PC-3 (cell line): ENCODE results near the gene MIEF1. TPM values are rescaled to one million over a fixed set of nuclear protein-coding genes. Genes with fewer than 3 reads are reported as not detected.
"Not testable (repeated sequence)": the region's sequence is repeated elsewhere in the genome, so short reads cannot be mapped to it uniquely, and the experiment has no call there.

Experiments
- ATAC-seq: fragments of 200-7000 bp; cut with Tn5 transposase; 2 replicates; pipeline ENCODE4 v1.9.1; 2020; ENCODE audit warnings: mild to moderate bottlenecking, moderate library complexity
- BruUV-seq: library from RNA; stranded (reverse); fragments of 400-500 nt; replicated peaks from 2 replicates; lab custom pipeline; 2021; lab: Mats Ljungman, UMichigan
- CTCF ChIA-PET: fragments of 300-600 bp; sonication (Branson Sonifier 250); formaldehyde crosslinking; loops from one replicate; lab custom pipeline; 2022; ENCODE audit warnings: antibody characterized with exemption; lab: Charles Lee
- POLR2A ChIA-PET: fragments of 300-600 bp; sonication (Branson Sonifier 250); formaldehyde crosslinking; loops from one replicate; lab custom pipeline; 2022; ENCODE audit warnings: antibody characterized with exemption; ENCODE audit not compliant: unreplicated experiment; lab: Charles Lee
- DNase-seq: peaks from one replicate; pipeline ENCODE4 v3.0.0-alpha.2; 2015
- H2AFZ ChIP-seq: fragments of 300-600 bp; sonication (generic); 2 replicates; pipeline ENCODE4 v1.6.0; 2016; ENCODE audit warnings: antibody characterized with exemption, low read length
- H3F3A ChIP-seq: fragments of 300-600 bp; sonication (generic); one replicate; pipeline ENCODE4 v1.6.0; 2017; ENCODE audit warnings: antibody characterized with exemption, low read length, control low read depth, mild to moderate bottlenecking; ENCODE audit not compliant: unreplicated experiment
- H3K27ac ChIP-seq: fragments of 300-600 bp; sonication (generic); 2 replicates; pipeline ENCODE4 v1.5.1; 2016; ENCODE audit warnings: mild to moderate bottlenecking, low read length
- H3K27me3 ChIP-seq: fragments of 300-600 bp; sonication (generic); 2 replicates; pipeline ENCODE4 v1.6.1; 2016; ENCODE audit warnings: low read length, mixed read lengths
- H3K36me3 ChIP-seq: fragments of 300-600 bp; sonication (generic); 2 replicates; pipeline ENCODE4 v1.6.1; 2016; ENCODE audit warnings: low read depth, mixed run types, low read length, mixed read lengths
- H3K4me1 ChIP-seq: fragments of 300-600 bp; sonication (generic); 2 replicates; pipeline ENCODE4 v1.5.1; 2016; ENCODE audit warnings: low read length; ENCODE audit not compliant: insufficient read depth
- H3K4me2 ChIP-seq: fragments of 300-600 bp; sonication (generic); 2 replicates; pipeline ENCODE4 v1.6.0; 2016; ENCODE audit warnings: low read length
- H3K4me3 ChIP-seq: fragments of 300-600 bp; sonication (generic); 2 replicates; pipeline ENCODE4 v1.5.1; 2016; ENCODE audit warnings: mild to moderate bottlenecking, low read length, mixed read lengths
- H3K79me2 ChIP-seq: fragments of 300-600 bp; sonication (generic); 2 replicates; pipeline ENCODE4 v1.6.1; 2017; ENCODE audit warnings: low read length, mixed read lengths
- H3K9ac ChIP-seq: fragments of 300-600 bp; sonication (generic); 2 replicates; pipeline ENCODE4 v1.6.0; 2016; ENCODE audit warnings: mild to moderate bottlenecking, low read length
- H3K9me2 ChIP-seq: fragments of 300-600 bp; sonication (generic); replicated peaks from 2 replicates; pipeline ENCODE4 v1.6.1; 2016; ENCODE audit warnings: mixed run types, low read length, mixed read lengths
- H3K9me3 ChIP-seq: fragments of 300-600 bp; sonication (generic); 2 replicates; pipeline ENCODE4 v1.6.1; 2016; ENCODE audit warnings: low read length, mixed read lengths
- H4K20me1 ChIP-seq: fragments of 300-600 bp; sonication (generic); 2 replicates; pipeline ENCODE4 v1.6.1; 2016; ENCODE audit warnings: low read length, mixed read lengths
- CTCF ChIP-seq: fragments of 300-600 bp; sonication (generic); conservative IDR thresholded peaks from 2 replicates; pipeline ENCODE4 v1.5.1; 2017; ENCODE audit warnings: antibody characterized with exemption, low read depth, mild to moderate bottlenecking, low read length
- EZH2 ChIP-seq: fragments of 300-600 bp; sonication (generic); IDR thresholded peaks from one replicate; pipeline ENCODE4 v1.6.1; 2017; ENCODE audit warnings: antibody characterized with exemption, mild to moderate bottlenecking, low read length; ENCODE audit not compliant: unreplicated experiment
- EZH2phosphoT487 ChIP-seq: fragments of 300-600 bp; sonication (generic); IDR thresholded peaks from 2 replicates; pipeline ENCODE4 v1.6.1; 2018; ENCODE audit warnings: mild to moderate bottlenecking, antibody characterized with exemption, low read length, borderline replicate concordance
- intact Hi-C: fragments of 100-400 bp; cut with micrococcal nuclease; formaldehyde crosslinking; loops from 2 replicates; pipeline ENCODE4 v1.9.0; 2023
- total RNA-seq: library from RNA; depleted of rRNA; stranded (reverse); fragments of >200 nt; gene quantifications from 2 replicates; pipeline ENCODE4 v1.2.3, GENCODE V29; 2014

MIEF1 gene
- total RNA-seq, 1 experiment from 2014 or later, result 23.2 TPM

GRCh38 chr22:39504071-39504470 is 2.0 kb downstream of the MIEF1 start:
- Histone ChIP-seq H3K4me2 (0 out of 2 replicates have a peak overlapping the region, but pooled peaks have one; percentile 78), H3K4me3 (no peak overlapping the region), H3K9me2 (no peaks in the 10 kb centered on the region), H3K9me3 (no peaks in the 10 kb centered on the region), H3F3A (no peaks in the 10 kb centered on the region), H4K20me1 (no peaks in the 10 kb centered on the region), H3K36me3 (peaks cover 34% of the 10 kb centered on the region; the same call in 1 of the 2 replicates), H3K9ac (no peak overlapping the region), H2AFZ (no peak overlapping the region), H3K27me3 (no peaks in the 10 kb centered on the region), H3K4me1 (peaks cover 17% of the 10 kb centered on the region), H3K79me2 (peaks cover 61% of the 10 kb centered on the region), H3K27ac (no peak overlapping the region)
- no TSS peak for BruUV-seq
- ChIA-PET POLR2A (no interaction called here), CTCF (no interaction called here)
- TF ChIP-seq CTCF (no peak), EZH2phosphoT487 (no peak), EZH2 (no peak)
- intact Hi-C loops, result no loop called here
- ATAC-seq (no peak), DNase-seq (no peak)

GRCh38 chr22:39507021-39507420 is 4.9 kb downstream of the MIEF1 start:
- intact Hi-C loops, H3K4me3 ChIP-seq, H3K4me1 ChIP-seq, H2AFZ ChIP-seq, H3K9me2 ChIP-seq, H3K9ac ChIP-seq, H3F3A ChIP-seq, POLR2A ChIA-PET, H3K27ac ChIP-seq, ATAC-seq, H3K27me3 ChIP-seq, H3K9me3 ChIP-seq, CTCF ChIA-PET, H3K4me2 ChIP-seq, BruUV-seq, DNase-seq, H4K20me1 ChIP-seq: not testable (repeated sequence)
- Histone ChIP-seq H3K79me2 (peaks cover 80% of the 10 kb centered on the region), H3K36me3 (peaks cover 40% of the 10 kb centered on the region)

- BruUV-seq, result no TSS peak
- peaks cover 67% of the 10 kb centered on the region for H3K79me2 ChIP-seq
- H3K9me2 ChIP-seq, result no peaks in the 10 kb centered on the region
- no peak for ATAC-seq
- POLR2A ChIA-PET, result no interaction called here
- H3K9me3 ChIP-seq, result no peaks in the 10 kb centered on the region
- no peak for TF ChIP-seq EZH2
- TF ChIP-seq CTCF, result no peak
- TF ChIP-seq EZH2phosphoT487, result no peak
- H3K4me3 ChIP-seq, result no peak overlapping the region
- no peak overlapping the region for H2AFZ ChIP-seq
- no peaks in the 10 kb centered on the region for H4K20me1 ChIP-seq
- no peak overlapping the region for H3K27ac ChIP-seq
- no peak overlapping the region for H3K4me2 ChIP-seq
- no peak for DNase-seq
- peaks cover 5% of the 10 kb centered on the region for H3K4me1 ChIP-seq
- no peaks in the 10 kb centered on the region for H3F3A ChIP-seq
- intact Hi-C loops, result no loop called here
- no peaks in the 10 kb centered on the region for H3K27me3 ChIP-seq
- no peak overlapping the region for H3K9ac ChIP-seq
- H3K36me3 ChIP-seq, result peaks cover 44% of the 10 kb centered on the region
- CTCF ChIA-PET, result no interaction called here
Measured at GRCh38 chr22:39508393-39508792, 6.3 kb downstream of the MIEF1 start.
